ENCODE data around the gene POM121L2. TPM values are rescaled to one million over a fixed set of nuclear protein-coding genes. Genes with fewer than 3 reads are reported as not detected.

The POM121L2 gene
- polyA plus RNA-seq: not detected
- long read RNA-seq, donor 1: 0 reads
- long read RNA-seq, donor 2: 0 reads
- long read RNA-seq, donor 3: 0 reads
- long read RNA-seq, donor 4: 0 reads
- long read RNA-seq, donor 5: 0 reads
- long read RNA-seq, donor 6: 0 reads
- long read RNA-seq, donor 7: 0 reads
- long read RNA-seq, donor 8: 0 reads
- long read RNA-seq, donor 9: 0 reads
- long read RNA-seq, donor 10: 0 reads
- long read RNA-seq, donor 11: 0 reads

DNA sequence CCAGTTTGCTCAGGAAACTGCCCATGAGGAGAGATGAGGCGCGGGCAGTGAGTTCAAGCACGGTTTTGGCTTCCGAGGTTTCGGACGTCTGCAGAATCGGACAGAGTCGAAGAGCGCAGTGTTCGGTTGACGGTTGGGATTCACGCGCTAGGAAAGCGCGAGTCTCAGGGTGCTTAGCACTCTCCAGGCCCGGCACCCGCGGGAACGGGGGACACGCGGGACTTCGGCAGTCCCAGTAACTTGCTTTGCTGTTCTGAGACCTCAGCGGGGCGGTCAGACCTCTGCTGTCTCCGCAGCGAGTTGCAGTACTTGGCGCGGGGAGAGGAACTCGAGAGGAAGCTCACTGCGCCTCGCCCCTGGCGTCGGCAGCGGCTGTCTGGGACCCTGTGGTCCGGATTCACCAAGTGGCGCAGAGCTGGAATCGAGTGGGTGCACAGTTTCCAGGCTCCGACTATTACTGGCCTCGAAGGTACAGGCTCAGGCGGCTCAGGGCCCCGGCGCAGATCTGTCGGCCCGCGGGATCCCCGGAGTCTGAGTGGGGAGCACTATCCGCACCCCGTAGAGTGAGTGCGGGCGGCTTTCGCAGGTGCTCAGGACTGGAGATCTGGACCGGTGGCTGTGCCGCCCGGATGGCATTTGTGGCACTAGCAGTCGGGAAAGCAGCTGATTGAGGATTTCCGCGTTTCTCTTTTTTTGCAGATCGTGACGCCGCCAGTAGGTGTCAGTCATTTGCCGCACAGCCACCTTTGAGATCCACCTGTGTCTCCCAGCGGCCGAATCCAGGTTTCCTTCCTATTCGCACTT is at the start of gene POM121L2:
Gene POM121L2, minus strand, starts transcription at position 128 of the 804 bp plus-strand sequence. Its CDS starts 103 bp downstream, at position 25.
- DNase-seq: peak; percentile 72 to 83
- H3K4me1 ChIP-seq (ENCODE audit: control insufficient read depth, insufficient read depth, low read length): no peaks in the 10 kb centered on the region
- H3K27me3 ChIP-seq (ENCODE audit: control insufficient read depth, insufficient read depth, low read length): peaks cover 55% of the 10 kb centered on the region
- no peaks in the 10 kb centered on the region for H3K36me3 ChIP-seq (ENCODE audit: control insufficient read depth, insufficient read depth, low read length)
- peak within 1 kb of the TSS; percentile 41 for H3K4me3 ChIP-seq (ENCODE audit: low read length)
- H3K9me3 ChIP-seq (ENCODE audit: control insufficient read depth, low read depth, low read length): no peaks in the 10 kb centered on the region
- no peak within 1 kb of the TSS for H3K27ac ChIP-seq (ENCODE audit: low read length)
- 0% methylated on average over 1 of the region's 64 CpGs for WGBS (ENCODE audit: insufficient coverage, low lambda C conversion rate)

- no peak for DNase-seq
- Histone ChIP-seq H3K9me3 (ENCODE audit: control insufficient read depth, low read depth, low read length) (peaks cover 11% of the 10 kb centered on the region), H3K36me3 (ENCODE audit: control insufficient read depth, insufficient read depth, low read length) (peaks cover 6% of the 10 kb centered on the region), H3K4me1 (ENCODE audit: control insufficient read depth, insufficient read depth, low read length) (no peaks in the 10 kb centered on the region), H3K27me3 (ENCODE audit: control insufficient read depth, insufficient read depth, low read length) (no peaks in the 10 kb centered on the region), H3K4me3 (ENCODE audit: low read length) (no peak overlapping the region), H3K27ac (ENCODE audit: low read length) (no peak overlapping the region)
- WGBS (ENCODE audit: insufficient coverage, low lambda C conversion rate): 100% methylated on average over 1 of the region's 1 CpG
Observed at GRCh38 chr6:27359231-27359630, 47.2 kb upstream of the POM121L2 start.

GRCh38 chr6:27358786-27359185 is 46.7 kb upstream of the POM121L2 start:
- peaks cover 14% of the 10 kb centered on the region for H3K9me3 ChIP-seq (ENCODE audit: control insufficient read depth, low read depth, low read length)
- peaks cover 6% of the 10 kb centered on the region for H3K36me3 ChIP-seq (ENCODE audit: control insufficient read depth, insufficient read depth, low read length)
- no peaks in the 10 kb centered on the region for H3K27me3 ChIP-seq (ENCODE audit: control insufficient read depth, insufficient read depth, low read length)
- no peak for DNase-seq
- no peak overlapping the region for H3K27ac ChIP-seq (ENCODE audit: low read length)
- H3K4me3 ChIP-seq (ENCODE audit: low read length): no peak overlapping the region
- WGBS (ENCODE audit: insufficient coverage, low lambda C conversion rate): 80% methylated on average over 1 of the region's 2 CpGs
- no peaks in the 10 kb centered on the region for H3K4me1 ChIP-seq (ENCODE audit: control insufficient read depth, insufficient read depth, low read length)

DNA sequence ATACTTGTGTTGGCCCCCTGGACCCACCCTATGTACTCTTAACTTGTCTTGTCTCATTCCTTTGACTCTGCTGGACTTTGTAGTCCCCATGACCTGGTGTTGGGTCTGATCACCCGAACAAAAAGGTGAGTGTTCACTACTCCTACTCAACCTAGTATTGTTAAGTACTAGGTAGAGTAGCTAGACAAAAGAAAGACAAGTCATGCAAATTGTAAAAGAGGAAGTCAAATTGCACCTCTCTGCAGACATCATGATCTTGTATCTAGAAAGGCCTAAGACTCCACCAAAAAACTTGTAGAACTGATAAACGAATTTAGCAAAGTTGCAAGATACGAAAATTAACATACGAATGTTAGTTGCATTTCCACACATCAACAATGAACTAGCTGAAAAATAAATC is 40.8 kb upstream of the POM121L2 start:
- 100% methylated on average over 1 of the region's 4 CpGs for WGBS (ENCODE audit: insufficient coverage, low lambda C conversion rate)
- peaks cover 3% of the 10 kb centered on the region for H3K9me3 ChIP-seq (ENCODE audit: control insufficient read depth, low read depth, low read length)
- DNase-seq: no peak

GRCh38 chr6:27334141-27334540 is 22.1 kb upstream of the POM121L2 start:
- H3K9me3 ChIP-seq (ENCODE audit: control insufficient read depth, low read depth, low read length): no peaks in the 10 kb centered on the region
- H3K27me3 ChIP-seq (ENCODE audit: control insufficient read depth, insufficient read depth, low read length): peaks cover 43% of the 10 kb centered on the region
- H3K4me3 ChIP-seq (ENCODE audit: low read length): no peak overlapping the region
- no peak overlapping the region for H3K27ac ChIP-seq (ENCODE audit: low read length)
- no peaks in the 10 kb centered on the region for H3K4me1 ChIP-seq (ENCODE audit: control insufficient read depth, insufficient read depth, low read length)
- H3K36me3 ChIP-seq (ENCODE audit: control insufficient read depth, insufficient read depth, low read length): no peaks in the 10 kb centered on the region
- no peak for DNase-seq
- WGBS (ENCODE audit: insufficient coverage, low lambda C conversion rate): 76% methylated on average over 8 of the region's 10 CpGs

More for the DNA sequence above, 40.8 kb upstream of the POM121L2 start:
- no peak overlapping the region for H3K27ac ChIP-seq (ENCODE audit: low read length)
- H3K36me3 ChIP-seq (ENCODE audit: control insufficient read depth, insufficient read depth, low read length): no peaks in the 10 kb centered on the region
- H3K4me3 ChIP-seq (ENCODE audit: low read length): no peak overlapping the region
- H3K27me3 ChIP-seq (ENCODE audit: control insufficient read depth, insufficient read depth, low read length): no peaks in the 10 kb centered on the region
- H3K4me1 ChIP-seq (ENCODE audit: control insufficient read depth, insufficient read depth, low read length): no peaks in the 10 kb centered on the region

DNA sequence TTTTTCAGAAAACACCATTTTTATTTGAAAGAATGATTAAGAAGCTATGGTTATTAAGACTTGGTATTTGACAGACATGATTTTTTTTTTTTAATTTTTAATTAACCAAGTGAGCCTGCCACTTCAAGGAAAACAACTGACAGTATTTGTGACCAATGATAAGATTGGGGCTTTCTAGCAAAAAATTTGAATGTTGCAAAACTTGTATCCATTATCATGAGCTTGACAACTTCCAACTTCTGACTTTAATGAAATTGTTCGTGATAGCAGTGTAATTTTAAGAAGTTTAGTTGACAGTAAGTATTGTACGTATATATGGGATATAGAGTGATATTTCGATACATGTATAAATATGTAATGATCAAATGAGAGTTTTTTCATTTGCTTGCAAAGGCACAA is 21.6 kb upstream of the POM121L2 start:
- peaks cover 43% of the 10 kb centered on the region for H3K27me3 ChIP-seq (ENCODE audit: control insufficient read depth, insufficient read depth, low read length)
- H3K36me3 ChIP-seq (ENCODE audit: control insufficient read depth, insufficient read depth, low read length): no peaks in the 10 kb centered on the region
- no peaks in the 10 kb centered on the region for H3K4me1 ChIP-seq (ENCODE audit: control insufficient read depth, insufficient read depth, low read length)
- H3K4me3 ChIP-seq (ENCODE audit: low read length): no peak overlapping the region
- WGBS (ENCODE audit: insufficient coverage, low lambda C conversion rate): 83% methylated on average over 2 of the region's 3 CpGs
- DNase-seq: no peak
- no peak overlapping the region for H3K27ac ChIP-seq (ENCODE audit: low read length)
- H3K9me3 ChIP-seq (ENCODE audit: control insufficient read depth, low read depth, low read length): no peaks in the 10 kb centered on the region

GRCh38 chr6:27332692-27333641 is 20.9 kb upstream of the POM121L2 start:
- H3K27ac ChIP-seq (ENCODE audit: low read length): no peak overlapping the region
- no peaks in the 10 kb centered on the region for H3K4me1 ChIP-seq (ENCODE audit: control insufficient read depth, insufficient read depth, low read length)
- H3K9me3 ChIP-seq (ENCODE audit: control insufficient read depth, low read depth, low read length): no peaks in the 10 kb centered on the region
- H3K36me3 ChIP-seq (ENCODE audit: control insufficient read depth, insufficient read depth, low read length): no peaks in the 10 kb centered on the region
- H3K4me3 ChIP-seq (ENCODE audit: low read length): no peak overlapping the region
- 0% methylated on average over 9 of the region's 32 CpGs for WGBS (ENCODE audit: insufficient coverage, low lambda C conversion rate)
- DNase-seq: peak in 1 of 2 donors; percentile 29
- peaks cover 39% of the 10 kb centered on the region for H3K27me3 ChIP-seq (ENCODE audit: control insufficient read depth, insufficient read depth, low read length)

- DNase-seq: no peak
- no CpG with 5 or more reads among the region's 1 CpG for WGBS (ENCODE audit: insufficient coverage, low lambda C conversion rate)
- H3K4me1 ChIP-seq (ENCODE audit: control insufficient read depth, insufficient read depth, low read length): no peaks in the 10 kb centered on the region
- H3K4me3 ChIP-seq (ENCODE audit: low read length): no peak overlapping the region
- no peaks in the 10 kb centered on the region for H3K9me3 ChIP-seq (ENCODE audit: control insufficient read depth, low read depth, low read length)
- no peak overlapping the region for H3K27ac ChIP-seq (ENCODE audit: low read length)
- no peaks in the 10 kb centered on the region for H3K36me3 ChIP-seq (ENCODE audit: control insufficient read depth, insufficient read depth, low read length)
- peaks cover 11% of the 10 kb centered on the region for H3K27me3 ChIP-seq (ENCODE audit: control insufficient read depth, insufficient read depth, low read length)
Observed at GRCh38 chr6:27327023-27327738, 15.1 kb upstream of the POM121L2 start.

- no peak overlapping the region for H3K4me3 ChIP-seq (ENCODE audit: low read length)
- H3K36me3 ChIP-seq (ENCODE audit: control insufficient read depth, insufficient read depth, low read length): no peaks in the 10 kb centered on the region
- 67% methylated on average over 1 of the region's 4 CpGs for WGBS (ENCODE audit: insufficient coverage, low lambda C conversion rate)
- H3K9me3 ChIP-seq (ENCODE audit: control insufficient read depth, low read depth, low read length): no peaks in the 10 kb centered on the region
- DNase-seq: no peak
- no peak overlapping the region for H3K27ac ChIP-seq (ENCODE audit: low read length)
- peaks cover 5% of the 10 kb centered on the region for H3K27me3 ChIP-seq (ENCODE audit: control insufficient read depth, insufficient read depth, low read length)
- no peaks in the 10 kb centered on the region for H3K4me1 ChIP-seq (ENCODE audit: control insufficient read depth, insufficient read depth, low read length)
Observed at GRCh38 chr6:27321901-27322300, 9.8 kb upstream of the POM121L2 start.

DNA sequence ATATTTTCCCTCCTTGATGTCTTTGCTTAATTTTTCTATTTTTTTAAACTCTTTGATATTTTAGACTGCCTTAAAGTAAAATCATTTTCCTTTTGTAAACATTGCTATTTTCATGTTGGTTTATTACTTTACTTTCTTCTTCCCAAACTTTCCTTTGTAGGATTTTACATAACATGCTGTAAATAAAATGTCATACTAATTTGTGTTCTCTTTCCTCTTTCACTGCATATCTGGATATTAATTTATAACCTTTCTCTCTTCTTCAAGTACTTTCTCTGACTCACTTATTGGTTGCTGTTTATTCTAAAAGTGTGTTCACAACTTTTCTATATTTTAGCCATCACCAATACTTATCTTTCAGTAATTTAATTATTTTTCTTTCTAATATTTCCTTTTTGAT is 9.3 kb upstream of the POM121L2 start:
- Histone ChIP-seq H3K9me3 (ENCODE audit: control insufficient read depth, low read depth, low read length) (no peaks in the 10 kb centered on the region), H3K4me1 (ENCODE audit: control insufficient read depth, insufficient read depth, low read length) (no peaks in the 10 kb centered on the region), H3K36me3 (ENCODE audit: control insufficient read depth, insufficient read depth, low read length) (no peaks in the 10 kb centered on the region), H3K27ac (ENCODE audit: low read length) (no peak overlapping the region), H3K4me3 (ENCODE audit: low read length) (no peak overlapping the region), H3K27me3 (ENCODE audit: control insufficient read depth, insufficient read depth, low read length) (peaks cover 5% of the 10 kb centered on the region)
- DNase-seq: no peak
